Esophagus squamous epithelium (tissue), 5 donors: ENCODE results near the gene MGMT. TPM values are rescaled to one million over a fixed set of nuclear protein-coding genes. Genes with fewer than 3 reads are reported as not detected.

Source experiments
- DNase-seq: peaks from one replicate; lab custom pipeline; 2025; lab: John Stamatoyannopoulos, UW
- H3K27ac ChIP-seq, 4 donors: fragments of 200-600 bp; sonication (generic); one replicate each; pipeline ENCODE4 v1.5.1; 2016 to 2019; ENCODE audit warnings: mild to moderate bottlenecking in 1 of 4
- H3K27me3 ChIP-seq, 4 donors: fragments of 200-600 bp; sonication (generic); 1 replicate in 3 of 4; 2 replicates in 1 of 4; pipeline versions ENCODE4 v1.5.1 to v1.6.0; 2017 to 2021; ENCODE audit warnings: antibody characterized with exemption in 1 of 4
- H3K36me3 ChIP-seq, 3 donors: fragments of 200-600 bp; sonication (generic); one replicate each; pipeline ENCODE4 v1.5.1; 2016 to 2019
- H3K4me1 ChIP-seq, 3 donors: fragments of 200-600 bp; sonication (generic); one replicate each; pipeline ENCODE4 v1.5.1; 2017 to 2019
- H3K4me3 ChIP-seq, 4 donors: fragments of 200-600 bp; sonication (generic); 1 replicate in 3 of 4; 2 replicates in 1 of 4; pipeline ENCODE4 v1.5.1; 2016 to 2019; ENCODE audit warnings: mild to moderate bottlenecking in 2 of 4, moderate library complexity in 1 of 4
- H3K9me3 ChIP-seq, 3 donors: fragments of 200-600 bp; sonication (generic); one replicate each; pipeline ENCODE4 v1.5.1; 2016 to 2019
- CTCF ChIP-seq, 6 experiments: fragments of 450-650 bp in 4 of 6; fragments of 200-600 bp in 2 of 6; sonication (generic) in 2 of 6; IDR thresholded peaks; one replicate each; pipeline ENCODE4 v1.5.1; 2016 to 2019; ENCODE audit warnings: antibody characterized with exemption in 6 of 6, mild to moderate bottlenecking in 4 of 6, moderate library complexity in 4 of 6
- POLR2A ChIP-seq, 4 donors: fragments of 450-650 bp; IDR thresholded peaks; one replicate each; pipeline ENCODE4 v1.6.1; 2017; ENCODE audit warnings: antibody characterized with exemption in 4 of 4, mild to moderate bottlenecking in 4 of 4, moderate library complexity in 3 of 4
- WGBS, 2 donors: methylation state at CpG; one replicate each; pipeline ENCODE4 v1.1.5; 2018; 5-methylcytosine and 5-hydroxymethylcytosine counted together
- intact Hi-C: fragments of 100-400 bp; cut with DNase I; formaldehyde crosslinking; loops from one replicate; pipeline ENCODE4 v1.15.0; 2022
- total RNA-seq, 4 donors: library from RNA; depleted of rRNA; stranded (reverse); fragments of >200 nt; gene quantifications; one replicate each; pipeline ENCODE4 v1.1.0, GENCODE V29; 2016
- donor health status: DM: yes; HTN: yes; CAD: no.

MGMT gene
- total RNA-seq, 4 donors from 2014 or later, result 15.6 to 28.8 (median 18.4) TPM

GRCh38 chr10:129568583-129569344, 101.7 kb downstream of the MGMT start:
- no peak for DNase-seq
- Histone ChIP-seq H3K9me3 (no peaks in the 10 kb centered on the region), H3K27me3 (no peaks in the 10 kb centered on the region), H3K36me3 (peaks cover 0 to 9% (median 0%) of the 10 kb centered on the region in 3 donors), H3K4me3 (no peak overlapping the region), H3K27ac (no peak overlapping the region), H3K4me1 (no peaks in the 10 kb centered on the region)
- WGBS, 2 donors, result 81% methylated on average over 10 to 15 of the region's 16 CpGs
- intact Hi-C loops, result no loop called here
- TF ChIP-seq POLR2A (IDR thresholded peaks at IDR 0.05) (no peak), CTCF (IDR thresholded peaks at IDR 0.05) (no peak)

- intact Hi-C loops, result no loop called here
These were observed 103.1 kb downstream of the MGMT start for GRCh38 chr10:129570185-129570584.

GRCh38 chr10:129579228-129579627, 112.2 kb downstream of the MGMT start:
- Histone ChIP-seq H3K27me3 (no peaks in the 10 kb centered on the region), H3K4me3 (no peak overlapping the region), H3K27ac (no peak overlapping the region), H3K4me1 (no peaks in the 10 kb centered on the region), H3K9me3 (peaks cover 0 to 10% (median 0%) of the 10 kb centered on the region in 3 donors), H3K36me3 (peaks cover 0 to 4% (median 0%) of the 10 kb centered on the region in 3 donors)
- TF ChIP-seq POLR2A (IDR thresholded peaks at IDR 0.05) (no peak), CTCF (IDR thresholded peaks at IDR 0.05) (no peak)
- no peak for DNase-seq
- intact Hi-C loops, result no loop called here
- 79 to 80% methylated on average over 7 of the region's 12 CpGs for WGBS, 2 donors

More at GRCh38 chr10:129570185-129570584, 103.1 kb downstream of the MGMT start:
- 93 to 96% methylated on average over 10 of the region's 11 CpGs for whole genome bisulfite sequencing, 2 donors
- H3K27me3 ChIP-seq, result no peaks in the 10 kb centered on the region
- H3K27ac ChIP-seq, result no peak overlapping the region
- TF ChIP-seq POLR2A (IDR thresholded peaks at IDR 0.05) (no peak), CTCF (IDR thresholded peaks at IDR 0.05) (no peak)
- H3K9me3 ChIP-seq, result no peaks in the 10 kb centered on the region
- no peaks in the 10 kb centered on the region for H3K4me1 ChIP-seq
- DNase-seq, result no peak
- peaks cover 0 to 9% (median 0%) of the 10 kb centered on the region in 3 donors for H3K36me3 ChIP-seq
- H3K4me3 ChIP-seq, result no peak overlapping the region

- Histone ChIP-seq H3K27me3 (no peaks in the 10 kb centered on the region), H3K36me3 (peaks cover 0 to 7% (median 0%) of the 10 kb centered on the region in 3 donors), H3K27ac (no peak overlapping the region), H3K4me3 (no peak overlapping the region), H3K4me1 (no peaks in the 10 kb centered on the region), H3K9me3 (peaks cover 0 to 11% (median 0%) of the 10 kb centered on the region in 3 donors)
- intact Hi-C loops, result no loop called here
- no peak for DNase-seq
- 79 to 94% methylated on average over 3 to 8 of the region's 13 CpGs for WGBS, 2 donors
- TF ChIP-seq CTCF (IDR thresholded peaks at IDR 0.05) (no peak), POLR2A (IDR thresholded peaks at IDR 0.05) (no peak)
These were observed 113.0 kb downstream of the MGMT start for GRCh38 chr10:129580010-129580409.

- Histone ChIP-seq H3K4me1 (no peaks in the 10 kb centered on the region), H3K27me3 (no peaks in the 10 kb centered on the region), H3K9me3 (peaks cover 0 to 20% (median 0%) of the 10 kb centered on the region in 3 donors), H3K27ac (no peak overlapping the region), H3K36me3 (peaks cover 0 to 7% (median 0%) of the 10 kb centered on the region in 3 donors), H3K4me3 (no peak overlapping the region)
- DNase-seq, result no peak
- TF ChIP-seq CTCF (IDR thresholded peaks at IDR 0.05) (no peak), POLR2A (IDR thresholded peaks at IDR 0.05) (no peak)
- intact Hi-C loops, result no loop called here
- 85 to 94% methylated on average over 9 of the region's 9 CpGs for WGBS, 2 donors
These were observed 113.9 kb downstream of the MGMT start for GRCh38 chr10:129580901-129581300.
